SK-N-SH treated with all-trans-retinoic acid at 6 μM for 48 hours (cell line): ENCODE measurements around the gene TSPAN9.

Experiments
- ATAC-seq: fragments of 200-7000 bp; cut with Tn5 transposase; 3 replicates; pipeline ENCODE4 v1.9.1; 2020; ENCODE audit warnings: mild to moderate bottlenecking, moderate library complexity
- ARNTL ChIP-seq: fragments of 450-650 bp; formaldehyde crosslinking; IDR thresholded peaks from 2 replicates; pipeline ENCODE4 v1.5.0; 2020; ENCODE audit warnings: low read depth, mild to moderate bottlenecking, moderate library complexity, borderline replicate concordance
- CSDC2 ChIP-seq: fragments of 250-450 bp; sonication (Bioruptor Pico); IDR thresholded peaks from 2 replicates; pipeline ENCODE4 v1.5.0; 2020; ENCODE audit warnings: mild to moderate bottlenecking, moderate library complexity
- GLIS3 ChIP-seq: fragments of 250-450 bp; sonication (Bioruptor Pico); IDR thresholded peaks from 2 replicates; pipeline ENCODE4 v1.5.0; 2020; ENCODE audit warnings: mild to moderate bottlenecking, moderate library complexity
- PPARA ChIP-seq: fragments of 250-450 bp; sonication (Bioruptor Pico); IDR thresholded peaks from 2 replicates; pipeline ENCODE4 v1.5.0; 2020; ENCODE audit warnings: mild to moderate bottlenecking, borderline replicate concordance
- TCF4 ChIP-seq: fragments of 250-450 bp; sonication (Bioruptor Pico); IDR thresholded peaks from 2 replicates; pipeline ENCODE4 v1.8.0; 2021; ENCODE audit warnings: mild to moderate bottlenecking, moderate library complexity, borderline replicate concordance
- TOX ChIP-seq: fragments of 250-450 bp; sonication (Bioruptor Pico); IDR thresholded peaks from 2 replicates; pipeline ENCODE4 v1.8.0; 2021; ENCODE audit warnings: mild to moderate bottlenecking, moderate library complexity, borderline replicate concordance
- ZFP3 ChIP-seq: fragments of 250-450 bp; sonication (Bioruptor Pico); IDR thresholded peaks from 2 replicates; pipeline ENCODE4 v1.5.0; 2020; ENCODE audit warnings: mild to moderate bottlenecking, moderate library complexity
- ZFP30 ChIP-seq: fragments of 450-650 bp; formaldehyde crosslinking; IDR thresholded peaks from 2 replicates; pipeline ENCODE4 v1.5.0; 2022; ENCODE audit warnings: mild to moderate bottlenecking, moderate library complexity
- ZNF565 ChIP-seq: fragments of 450-650 bp; formaldehyde crosslinking; conservative IDR thresholded peaks from 2 replicates; pipeline ENCODE4 v1.5.0; 2020; ENCODE audit warnings: low read depth, mild to moderate bottlenecking, moderate library complexity
- ZNF70 ChIP-seq: fragments of 450-650 bp; formaldehyde crosslinking; IDR thresholded peaks from 2 replicates; pipeline ENCODE4 v1.5.0; 2020; ENCODE audit warnings: mild to moderate bottlenecking, moderate library complexity
- ZNF8 ChIP-seq: fragments of 450-650 bp; formaldehyde crosslinking; IDR thresholded peaks from 2 replicates; pipeline ENCODE4 v1.5.0; 2020; ENCODE audit warnings: mild to moderate bottlenecking, moderate library complexity
- TF ChIP-seq, protein P1 (sequence below): fragments of 250-450 bp; sonication (Bioruptor Pico); IDR thresholded peaks from 2 replicates; pipeline ENCODE4 v1.5.1; 2021; ENCODE audit warnings: mild to moderate bottlenecking, moderate library complexity
- TF ChIP-seq, protein P2 (sequence below): fragments of 250-450 bp; sonication (Bioruptor Pico); IDR thresholded peaks from 2 replicates; pipeline ENCODE4 v1.5.0; 2020; ENCODE audit warnings: mild to moderate bottlenecking, moderate library complexity
- TF ChIP-seq, protein P3 (sequence below): fragments of 250-450 bp; sonication (Bioruptor Pico); IDR thresholded peaks from 2 replicates; pipeline ENCODE4 v1.5.1; 2020; ENCODE audit warnings: low read depth, mild to moderate bottlenecking, moderate library complexity

The TSPAN9 gene

DNA sequence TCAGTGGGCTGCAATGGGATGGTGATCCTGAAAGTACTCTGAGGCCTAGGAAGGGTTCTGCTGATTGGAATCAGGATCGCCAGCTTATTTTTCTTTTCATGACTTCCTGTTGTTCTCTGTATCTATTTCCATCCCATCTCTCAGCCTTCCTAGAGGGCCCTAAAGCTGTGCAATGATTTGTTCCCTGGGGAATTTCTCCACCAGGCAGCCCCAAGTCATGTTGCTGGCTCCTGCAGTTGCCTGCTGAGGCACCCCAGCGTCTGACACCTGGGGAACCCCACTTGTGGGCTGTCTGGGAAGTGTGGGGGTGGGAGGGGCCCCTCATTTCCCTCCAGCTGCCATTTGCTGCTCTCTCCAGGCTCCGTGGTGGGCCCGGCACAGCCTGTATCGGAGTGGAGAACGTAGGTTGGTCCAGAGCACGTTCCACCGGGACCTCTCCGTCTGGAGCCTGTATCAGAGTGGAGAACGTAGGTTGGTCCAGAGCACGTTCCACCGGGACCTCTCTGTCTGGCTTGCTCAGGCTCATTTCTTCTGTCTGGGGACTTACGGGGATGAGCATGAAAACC lies 138.3 kb downstream of the TSPAN9 start (continued):
- TF ChIP-seq, protein P1, sequence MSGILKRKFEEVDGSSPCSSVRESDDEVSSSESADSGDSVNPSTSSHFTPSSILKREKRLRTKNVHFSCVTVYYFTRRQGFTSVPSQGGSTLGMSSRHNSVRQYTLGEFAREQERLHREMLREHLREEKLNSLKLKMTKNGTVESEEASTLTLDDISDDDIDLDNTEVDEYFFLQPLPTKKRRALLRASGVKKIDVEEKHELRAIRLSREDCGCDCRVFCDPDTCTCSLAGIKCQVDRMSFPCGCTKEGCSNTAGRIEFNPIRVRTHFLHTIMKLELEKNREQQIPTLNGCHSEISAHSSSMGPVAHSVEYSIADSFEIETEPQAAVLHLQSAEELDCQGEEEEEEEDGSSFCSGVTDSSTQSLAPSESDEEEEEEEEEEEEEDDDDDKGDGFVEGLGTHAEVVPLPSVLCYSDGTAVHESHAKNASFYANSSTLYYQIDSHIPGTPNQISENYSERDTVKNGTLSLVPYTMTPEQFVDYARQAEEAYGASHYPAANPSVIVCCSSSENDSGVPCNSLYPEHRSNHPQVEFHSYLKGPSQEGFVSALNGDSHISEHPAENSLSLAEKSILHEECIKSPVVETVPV (CRISPR knock-in tag) = no peak
- TF ChIP-seq, protein P2, sequence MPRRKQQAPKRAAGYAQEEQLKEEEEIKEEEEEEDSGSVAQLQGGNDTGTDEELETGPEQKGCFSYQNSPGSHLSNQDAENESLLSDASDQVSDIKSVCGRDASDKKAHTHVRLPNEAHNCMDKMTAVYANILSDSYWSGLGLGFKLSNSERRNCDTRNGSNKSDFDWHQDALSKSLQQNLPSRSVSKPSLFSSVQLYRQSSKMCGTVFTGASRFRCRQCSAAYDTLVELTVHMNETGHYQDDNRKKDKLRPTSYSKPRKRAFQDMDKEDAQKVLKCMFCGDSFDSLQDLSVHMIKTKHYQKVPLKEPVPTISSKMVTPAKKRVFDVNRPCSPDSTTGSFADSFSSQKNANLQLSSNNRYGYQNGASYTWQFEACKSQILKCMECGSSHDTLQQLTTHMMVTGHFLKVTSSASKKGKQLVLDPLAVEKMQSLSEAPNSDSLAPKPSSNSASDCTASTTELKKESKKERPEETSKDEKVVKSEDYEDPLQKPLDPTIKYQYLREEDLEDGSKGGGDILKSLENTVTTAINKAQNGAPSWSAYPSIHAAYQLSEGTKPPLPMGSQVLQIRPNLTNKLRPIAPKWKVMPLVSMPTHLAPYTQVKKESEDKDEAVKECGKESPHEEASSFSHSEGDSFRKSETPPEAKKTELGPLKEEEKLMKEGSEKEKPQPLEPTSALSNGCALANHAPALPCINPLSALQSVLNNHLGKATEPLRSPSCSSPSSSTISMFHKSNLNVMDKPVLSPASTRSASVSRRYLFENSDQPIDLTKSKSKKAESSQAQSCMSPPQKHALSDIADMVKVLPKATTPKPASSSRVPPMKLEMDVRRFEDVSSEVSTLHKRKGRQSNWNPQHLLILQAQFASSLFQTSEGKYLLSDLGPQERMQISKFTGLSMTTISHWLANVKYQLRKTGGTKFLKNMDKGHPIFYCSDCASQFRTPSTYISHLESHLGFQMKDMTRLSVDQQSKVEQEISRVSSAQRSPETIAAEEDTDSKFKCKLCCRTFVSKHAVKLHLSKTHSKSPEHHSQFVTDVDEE (CRISPR knock-in tag) = no peak
- no peak for TF ChIP-seq ZNF565 (CRISPR knock-in tag)
- TF ChIP-seq ZNF70 (CRISPR knock-in tag) = no peak

DNA sequence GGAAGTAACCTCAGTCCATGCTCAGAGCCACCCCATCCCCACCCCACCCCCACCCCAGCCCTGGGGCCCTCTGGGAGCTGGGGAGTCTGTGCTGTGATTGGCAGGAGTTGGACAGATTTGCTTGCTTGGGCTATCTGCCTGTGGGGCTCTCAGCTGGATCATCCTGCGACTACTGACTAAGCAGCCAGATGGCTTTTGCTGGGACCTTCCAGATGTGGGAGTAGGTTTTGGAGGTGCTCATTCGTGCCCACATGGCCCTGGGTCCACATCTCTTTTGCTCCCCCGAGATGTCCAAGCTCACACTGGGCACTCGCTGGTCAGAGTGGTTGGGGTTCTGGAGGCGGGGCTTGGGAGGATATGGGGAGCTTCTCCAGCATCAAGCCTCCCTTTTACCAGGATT lies 138.9 kb downstream of the TSPAN9 start:
- no peak for ATAC-seq
- TF ChIP-seq, protein P1 (CRISPR knock-in tag) = no peak

DNA sequence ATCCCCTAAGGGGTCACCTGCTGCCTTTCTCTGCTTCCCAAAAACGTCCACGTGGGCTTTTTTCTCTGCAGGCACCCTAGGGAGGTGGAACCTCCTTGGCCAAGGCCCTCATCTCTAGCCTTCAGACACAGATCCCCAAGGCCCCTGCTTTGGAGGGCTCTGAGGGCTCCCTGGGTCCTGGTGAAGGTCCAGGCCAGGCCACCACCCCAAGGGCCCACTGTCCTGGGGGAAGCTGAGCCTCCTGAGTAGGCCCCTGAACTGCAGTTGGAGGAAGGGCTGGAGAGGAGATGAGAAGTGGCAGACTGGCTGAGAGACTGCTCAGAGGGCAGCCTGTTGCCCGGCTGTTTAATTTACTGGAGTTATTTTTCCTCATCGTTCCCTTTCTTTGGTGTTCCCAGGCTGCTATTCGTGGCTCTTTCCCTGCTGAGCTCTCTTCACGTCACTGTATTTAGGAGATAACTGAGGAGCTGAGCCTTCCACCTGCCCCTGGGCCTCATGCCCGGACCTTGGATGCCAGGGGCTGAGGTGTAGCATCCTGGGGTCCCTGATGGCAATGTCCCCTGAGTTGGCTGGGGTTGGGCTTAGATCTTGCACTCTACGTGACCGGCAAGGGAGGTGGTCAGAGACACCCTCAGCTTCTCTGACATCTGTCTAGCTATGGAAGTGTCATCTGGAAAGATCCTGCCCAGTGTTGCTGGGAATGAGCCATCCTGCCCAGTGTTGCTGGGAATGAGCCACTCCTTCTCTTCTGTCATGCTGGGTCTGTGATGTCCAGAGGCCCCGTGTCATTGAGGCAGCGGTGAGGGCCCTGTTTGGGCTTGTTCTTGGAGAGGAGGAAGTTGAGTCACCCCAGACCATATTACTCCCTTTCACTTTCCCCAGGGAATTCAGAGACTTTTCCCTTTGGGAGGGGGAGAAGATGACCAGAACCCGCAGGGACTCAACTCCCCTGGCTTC lies 139.8 kb downstream of the TSPAN9 start:
- no peak for TF ChIP-seq ZFP30 (CRISPR knock-in tag)

DNA sequence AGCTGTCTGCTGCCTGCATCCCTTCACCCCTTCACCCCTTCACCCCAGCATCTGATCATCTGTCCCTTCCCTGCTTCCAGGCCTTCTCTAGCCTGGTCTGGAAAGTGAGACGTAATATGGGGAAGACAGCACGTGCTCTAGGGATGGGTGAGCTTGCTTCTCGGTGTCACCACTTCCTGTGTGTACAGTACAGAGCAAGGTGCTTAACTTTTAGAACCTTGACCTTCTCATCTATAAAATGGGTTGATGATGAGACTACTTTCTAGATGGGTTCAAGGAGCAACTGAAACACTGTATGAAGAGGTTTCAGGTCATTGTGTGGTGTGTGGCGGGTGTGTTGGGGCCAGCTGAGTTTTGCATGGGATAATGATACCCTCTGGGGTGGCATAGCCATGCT lies 140.5 kb downstream of the TSPAN9 start:
- ATAC-seq = no peak
- TF ChIP-seq TCF4 (CRISPR knock-in tag) (no peak), PPARA (CRISPR knock-in tag) (no peak), ZFP30 (CRISPR knock-in tag) (no peak), ZNF70 (CRISPR knock-in tag) (no peak)

More for the DNA sequence above, 139.8 kb downstream of the TSPAN9 start:
- peak; percentile 32 for ATAC-seq

DNA sequence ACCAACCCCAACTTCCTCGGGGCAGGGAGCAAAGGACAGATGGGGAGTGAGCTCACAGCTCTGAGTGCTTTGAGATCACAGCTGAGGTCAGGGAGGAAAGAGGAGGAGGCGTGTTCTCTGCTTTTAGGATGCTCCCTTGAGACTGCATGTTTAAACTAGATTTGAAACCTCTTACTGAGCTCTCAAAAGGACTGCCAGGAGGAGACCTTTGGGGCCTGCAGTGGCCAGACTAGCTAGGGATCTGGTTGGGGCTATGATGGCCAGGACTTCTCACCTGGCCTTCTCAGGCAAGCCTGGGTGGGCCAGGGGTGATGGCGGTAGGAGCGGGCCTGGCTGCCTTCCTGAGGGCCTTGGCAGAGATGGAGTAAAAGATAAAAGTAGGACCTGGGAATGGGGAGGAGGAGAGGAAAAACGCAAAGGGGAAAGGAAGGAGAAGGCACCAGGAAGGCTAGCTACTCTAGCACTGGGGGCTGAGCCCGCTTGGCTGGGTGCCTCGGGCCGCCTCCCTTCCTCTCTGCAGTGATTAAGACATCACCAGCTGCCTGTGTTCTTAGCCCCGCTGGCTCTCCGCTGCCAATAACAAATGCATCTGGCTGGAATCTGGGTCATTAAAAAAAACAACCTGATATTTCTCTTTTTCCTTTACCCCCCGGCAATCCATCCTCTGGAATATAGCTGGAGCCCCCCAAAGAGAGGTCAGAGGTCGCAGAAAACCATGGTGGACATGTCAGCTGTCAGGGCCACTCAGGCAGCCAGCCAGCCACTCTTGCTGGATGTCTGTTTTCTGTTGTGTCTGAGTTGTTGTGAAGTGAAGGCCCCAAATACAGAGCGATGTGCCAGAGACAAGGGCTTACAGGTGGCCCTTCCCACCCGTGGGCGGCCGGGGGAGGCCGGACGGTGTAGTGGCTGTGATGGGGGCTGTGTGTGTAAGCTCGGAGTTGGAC lies 141.3 kb downstream of the TSPAN9 start:
- TF ChIP-seq ZNF8 (CRISPR knock-in tag) = no peak
- TF ChIP-seq ZFP30 (CRISPR knock-in tag) = no peak
- TF ChIP-seq ZFP3 (CRISPR knock-in tag) = no peak
- TF ChIP-seq GLIS3 = no peak
- TF ChIP-seq ARNTL (CRISPR knock-in tag) = no peak
- no peak for TF ChIP-seq CSDC2
- no peak for TF ChIP-seq TOX (CRISPR knock-in tag)
- TF ChIP-seq, protein P3, sequence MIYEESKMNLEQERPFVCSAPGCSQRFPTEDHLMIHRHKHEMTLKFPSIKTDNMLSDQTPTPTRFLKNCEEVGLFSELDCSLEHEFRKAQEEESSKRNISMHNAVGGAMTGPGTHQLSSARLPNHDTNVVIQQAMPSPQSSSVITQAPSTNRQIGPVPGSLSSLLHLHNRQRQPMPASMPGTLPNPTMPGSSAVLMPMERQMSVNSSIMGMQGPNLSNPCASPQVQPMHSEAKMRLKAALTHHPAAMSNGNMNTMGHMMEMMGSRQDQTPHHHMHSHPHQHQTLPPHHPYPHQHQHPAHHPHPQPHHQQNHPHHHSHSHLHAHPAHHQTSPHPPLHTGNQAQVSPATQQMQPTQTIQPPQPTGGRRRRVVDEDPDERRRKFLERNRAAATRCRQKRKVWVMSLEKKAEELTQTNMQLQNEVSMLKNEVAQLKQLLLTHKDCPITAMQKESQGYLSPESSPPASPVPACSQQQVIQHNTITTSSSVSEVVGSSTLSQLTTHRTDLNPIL = no peak
- ATAC-seq = peak; percentile 94
